Loucy (cell line): ENCODE results near the gene LATS1.

Experiments
- H2AFZ ChIP-seq: fragments of 200-600 bp; sonication (generic); 2 replicates; pipeline ENCODE4 v1.6.0; 2016; ENCODE audit warnings: antibody characterized with exemption, mild to moderate bottlenecking, low read length, moderate library complexity
- H3F3A ChIP-seq: fragments of 200-600 bp; 2 replicates; pipeline ENCODE4 v1.6.0; 2016; ENCODE audit warnings: antibody characterized with exemption, low read depth, mild to moderate bottlenecking
- H3K27me3 ChIP-seq: fragments of 200-600 bp; sonication (generic); 2 replicates; pipeline ENCODE4 v1.6.1; 2014; ENCODE audit warnings: low read length, mild to moderate bottlenecking; ENCODE audit not compliant: insufficient read depth, poor library complexity, severe bottlenecking
- H3K36me3 ChIP-seq: fragments of 200-600 bp; sonication (generic); 2 replicates; pipeline ENCODE4 v1.6.1; 2016; ENCODE audit warnings: low read length; ENCODE audit not compliant: insufficient read depth
- H3K4me1 ChIP-seq: fragments of 200-600 bp; sonication (generic); 2 replicates; pipeline ENCODE4 v1.5.1; 2014; ENCODE audit warnings: low read length, mild to moderate bottlenecking; ENCODE audit not compliant: insufficient read depth, poor library complexity, severe bottlenecking
- H3K4me2 ChIP-seq: fragments of 200-600 bp; sonication (generic); 2 replicates; pipeline ENCODE4 v1.6.0; 2014; ENCODE audit warnings: antibody characterized with exemption, low read length, low read depth, mild to moderate bottlenecking; ENCODE audit not compliant: poor library complexity, severe bottlenecking
- H3K4me3 ChIP-seq: fragments of 200-600 bp; sonication (generic); 2 replicates; pipeline ENCODE4 v1.5.1; 2014; ENCODE audit warnings: low read length, mild to moderate bottlenecking, mixed read lengths; ENCODE audit not compliant: poor library complexity, severe bottlenecking
- H3K79me2 ChIP-seq: fragments of 200-600 bp; sonication (generic); 2 replicates; pipeline ENCODE4 v1.6.1; 2014; ENCODE audit warnings: low read length; ENCODE audit not compliant: insufficient read depth
- H3K9ac ChIP-seq: fragments of 200-600 bp; sonication (generic); 2 replicates; pipeline ENCODE4 v1.6.0; 2014; ENCODE audit warnings: mild to moderate bottlenecking, low read depth, low read length, moderate library complexity; ENCODE audit not compliant: poor library complexity, severe bottlenecking
- H3K9me2 ChIP-seq: fragments of 200-600 bp; sonication (generic); replicated peaks from 2 replicates; pipeline ENCODE4 v1.6.1; 2016; ENCODE audit warnings: low read depth, low read length, mixed read lengths
- H3K9me3 ChIP-seq: fragments of 200-600 bp; sonication (generic); 2 replicates; pipeline ENCODE4 v1.6.1; 2014; ENCODE audit warnings: mild to moderate bottlenecking, antibody characterized with exemption, low read length, low read depth; ENCODE audit not compliant: insufficient read depth
- H4K20me1 ChIP-seq: fragments of 200-600 bp; sonication (generic); 2 replicates; pipeline ENCODE4 v1.6.0; 2014; ENCODE audit warnings: antibody characterized with exemption, low read length, mild to moderate bottlenecking; ENCODE audit not compliant: insufficient read depth, poor library complexity, severe bottlenecking
- CTCF ChIP-seq: fragments of 200-600 bp; sonication (generic); conservative IDR thresholded peaks from 2 replicates; pipeline ENCODE4 v1.5.1; 2014; ENCODE audit warnings: mild to moderate bottlenecking, antibody characterized with exemption, low read length
- EZH2phosphoT487 ChIP-seq: fragments of 200-600 bp; IDR thresholded peaks from 2 replicates; pipeline ENCODE4 v1.6.1; 2018; ENCODE audit warnings: antibody characterized with exemption, mild to moderate bottlenecking, moderate library complexity, borderline replicate concordance

Gene LATS1

GRCh38 chr6:149761438-149761837 is 43.5 kb upstream of the LATS1 start:
- Histone ChIP-seq H3K9ac (no peak overlapping the region), H4K20me1 (peaks cover 52% of the 10 kb centered on the region), H3K79me2 (peaks cover 77% of the 10 kb centered on the region), H3K36me3 (peaks cover 20% of the 10 kb centered on the region), H3F3A (no peaks in the 10 kb centered on the region), H3K27me3 (no peaks in the 10 kb centered on the region), H3K4me3 (no peak overlapping the region), H2AFZ (no peak overlapping the region), H3K9me3 (peaks cover 7% of the 10 kb centered on the region), H3K4me1 (peaks cover 16% of the 10 kb centered on the region), H3K9me2 (no peaks in the 10 kb centered on the region), H3K4me2 (peak overlapping the region; percentile 25)
- TF ChIP-seq CTCF (no peak), EZH2phosphoT487 (no peak)

DNA sequence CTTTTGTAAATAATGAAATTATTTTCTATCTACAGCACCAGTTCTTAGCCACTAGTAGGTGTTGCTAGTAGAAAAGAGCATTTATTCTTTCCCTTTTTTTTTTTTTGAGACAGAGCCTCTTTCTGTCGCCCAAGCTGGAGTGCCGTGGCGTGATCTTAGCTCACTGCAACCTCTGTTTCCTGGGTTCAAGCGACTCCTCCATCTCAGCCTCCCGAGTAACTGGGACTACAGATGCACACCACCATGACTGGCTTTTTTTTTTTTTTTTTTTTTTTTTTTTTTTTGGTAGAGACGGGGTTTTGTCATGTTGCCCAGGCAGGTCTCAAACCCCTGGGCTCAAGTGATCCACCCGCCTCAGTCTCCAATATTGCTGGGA is 38.3 kb upstream of the LATS1 start:
- Histone ChIP-seq H3K79me2 (peaks cover 96% of the 10 kb centered on the region), H3K4me2 (peak overlapping the region; percentile 95), H3K9ac (no peak overlapping the region), H3K27me3 (no peaks in the 10 kb centered on the region), H3K9me2 (no peaks in the 10 kb centered on the region), H4K20me1 (peaks cover 80% of the 10 kb centered on the region), H3K4me3 (no peak overlapping the region), H3K36me3 (peaks cover 13% of the 10 kb centered on the region; the same call in 1 of the 2 replicates), H3K4me1 (peaks cover 33% of the 10 kb centered on the region), H3K9me3 (no peaks in the 10 kb centered on the region), H2AFZ (no peak overlapping the region), H3F3A (no peaks in the 10 kb centered on the region)
- TF ChIP-seq EZH2phosphoT487 (no peak), CTCF (no peak)

GRCh38 chr6:149755300-149756260 is 37.7 kb upstream of the LATS1 start:
- Histone ChIP-seq H3K9ac (no peak overlapping the region), H3K27me3 (no peaks in the 10 kb centered on the region), H3F3A (no peaks in the 10 kb centered on the region), H3K36me3 (peaks cover 12% of the 10 kb centered on the region; the same call in 1 of the 2 replicates), H3K9me2 (no peaks in the 10 kb centered on the region), H4K20me1 (peaks cover 83% of the 10 kb centered on the region), H3K4me3 (peak overlapping the region; percentile 35), H3K4me1 (peaks cover 31% of the 10 kb centered on the region), H3K9me3 (no peaks in the 10 kb centered on the region), H3K79me2 (peaks cover 98% of the 10 kb centered on the region), H2AFZ (no peak overlapping the region), H3K4me2 (peak overlapping the region; percentile 95)
- TF ChIP-seq CTCF (no peak), EZH2phosphoT487 (no peak)
